ENCODE data around the gene PDSS2. TPM values are rescaled to one million over a fixed set of nuclear protein-coding genes. Genes with fewer than 3 reads are reported as not detected.

The PDSS2 gene
- total RNA-seq, 2 donors from 2014 or later, result 8.2 to 13.7 TPM

- H3K9me3 Mint-ChIP-seq, result no peaks in the 10 kb centered on the region
- H3K36me3 Mint-ChIP-seq (ENCODE audit: low read depth), result no peaks in the 10 kb centered on the region
- Histone ChIP-seq H3K27me3 (ENCODE audit: control insufficient read depth, insufficient read depth, low read length, poor library complexity, severe bottlenecking) (no peaks in the 10 kb centered on the region), H3K27ac (ENCODE audit: low read depth, low read length) (no peak overlapping the region), H3K4me3 (ENCODE audit: low read length) (peak overlapping the region; percentile 99), H3K36me3 (ENCODE audit: control insufficient read depth, insufficient read depth, low read length) (no peaks in the 10 kb centered on the region), H3K9ac (ENCODE audit: extremely low read depth, low read length, poor library complexity, severe bottlenecking) (no peak overlapping the region), H3K4me1 (ENCODE audit: control insufficient read depth, insufficient read depth, low read length) (no peaks in the 10 kb centered on the region), H3K9me3 (ENCODE audit: control insufficient read depth, low read length) (no peaks in the 10 kb centered on the region)
- peak overlapping the region; percentile 95 for H3K4me3 Mint-ChIP-seq
- H3K4me1 Mint-ChIP-seq, result peaks cover 4% of the 10 kb centered on the region
- no peak for TF ChIP-seq CTCF (conservative IDR thresholded peaks at IDR 0.05)
- no peaks in the 10 kb centered on the region for H3K27me3 Mint-ChIP-seq (ENCODE audit: insufficient read depth)
- whole genome bisulfite sequencing, 2 experiments (ENCODE audit: insufficient coverage in 1 of 2, insufficient read length in 1 of 2), result 27 to 46% methylated on average over 11 to 22 of the region's 22 CpGs
- peak overlapping the region; percentile 84 for H3K27ac Mint-ChIP-seq
- DNase-seq, result no peak
Measured at GRCh38 chr6:107460083-107460631, 793 bp upstream of the PDSS2 start.

DNA sequence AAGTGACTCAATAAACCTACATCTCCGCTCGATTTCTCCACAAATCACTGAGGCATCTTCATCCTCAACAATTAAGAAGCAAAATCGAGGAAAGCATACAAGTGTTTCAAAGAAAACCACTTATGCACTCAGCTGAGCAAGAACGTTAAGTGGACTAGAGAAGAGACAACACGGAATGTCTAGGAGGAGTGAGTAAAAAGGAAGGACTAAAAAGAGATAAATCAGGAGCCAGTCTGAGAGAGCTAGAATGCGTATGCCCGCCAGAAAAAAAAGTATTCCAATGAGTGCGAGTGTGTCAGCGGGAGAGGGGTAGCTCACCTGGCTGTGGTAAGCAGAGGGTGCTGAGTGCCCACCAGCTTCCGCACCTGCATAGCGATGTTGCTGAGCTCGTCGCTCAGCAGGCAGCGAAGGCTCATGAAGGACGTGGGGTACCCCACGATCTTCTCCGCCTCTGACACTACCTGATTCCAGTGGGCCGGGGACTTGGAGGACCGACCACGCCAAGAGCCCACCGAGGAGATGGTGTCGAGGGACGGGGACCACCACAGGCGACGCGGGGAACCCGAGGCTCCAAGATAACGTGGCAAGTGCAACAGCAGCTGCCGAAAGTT lies 587 bp downstream of the PDSS2 start:
- peak overlapping the region; percentile 99 for H3K4me3 ChIP-seq (ENCODE audit: low read length)
- H3K36me3 Mint-ChIP-seq (ENCODE audit: low read depth), result no peaks in the 10 kb centered on the region
- peak overlapping the region; percentile 74 for H3K27ac ChIP-seq (ENCODE audit: low read depth, low read length)
- no peak for DNase-seq
- no peaks in the 10 kb centered on the region for H3K9me3 Mint-ChIP-seq
- H3K4me3 Mint-ChIP-seq, result peak overlapping the region; percentile 95
- WGBS, 2 experiments (ENCODE audit: insufficient coverage in 1 of 2, insufficient read length in 1 of 2), result 1 to 4% methylated on average over 14 to 29 of the region's 29 CpGs
- no peaks in the 10 kb centered on the region for H3K9me3 ChIP-seq (ENCODE audit: control insufficient read depth, low read length)
- no peaks in the 10 kb centered on the region for H3K27me3 Mint-ChIP-seq (ENCODE audit: insufficient read depth)
- H3K36me3 ChIP-seq (ENCODE audit: control insufficient read depth, insufficient read depth, low read length), result no peaks in the 10 kb centered on the region
- H3K27ac Mint-ChIP-seq, result peak overlapping the region; percentile 96
- H3K27me3 ChIP-seq (ENCODE audit: control insufficient read depth, insufficient read depth, low read length, poor library complexity, severe bottlenecking), result no peaks in the 10 kb centered on the region
- TF ChIP-seq CTCF (conservative IDR thresholded peaks at IDR 0.05), result no peak
- no peaks in the 10 kb centered on the region for H3K4me1 ChIP-seq (ENCODE audit: control insufficient read depth, insufficient read depth, low read length)
- H3K4me1 Mint-ChIP-seq, result peaks cover 4% of the 10 kb centered on the region
- H3K9ac ChIP-seq (ENCODE audit: extremely low read depth, low read length, poor library complexity, severe bottlenecking), result peak overlapping the region; percentile 84

DNA sequence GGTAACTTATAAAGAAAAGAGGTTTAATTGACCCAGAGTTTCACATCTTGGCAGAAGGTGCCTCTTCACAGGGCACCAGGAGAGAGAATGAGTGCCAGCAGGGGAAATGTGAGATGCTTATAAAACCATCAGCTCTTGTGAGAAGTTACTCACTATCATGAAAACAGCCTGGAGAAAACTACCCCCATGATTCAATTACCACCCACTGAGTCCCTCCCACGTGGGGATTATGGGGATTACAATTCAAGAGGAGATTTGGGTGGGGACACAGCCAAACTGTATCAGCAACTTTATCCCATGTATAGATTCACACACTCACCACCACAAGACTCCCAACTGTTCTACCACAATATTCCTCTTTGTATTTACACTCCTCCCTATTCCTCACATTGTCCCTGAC lies 10.6 kb downstream of the PDSS2 start:
- 64% methylated on average over 1 of the region's 1 CpG; no CpG with 5 or more reads in 1 of the 2 experiments for WGBS, 2 experiments (ENCODE audit: insufficient coverage in 1 of 2, insufficient read length in 1 of 2)
- no peak for DNase-seq

More for the DNA sequence above, 10.6 kb downstream of the PDSS2 start:
- Histone ChIP-seq H3K4me1 (ENCODE audit: control insufficient read depth, insufficient read depth, low read length) (no peaks in the 10 kb centered on the region), H3K9me3 (ENCODE audit: control insufficient read depth, low read length) (peaks cover 43% of the 10 kb centered on the region), H3K27me3 (ENCODE audit: control insufficient read depth, insufficient read depth, low read length, poor library complexity, severe bottlenecking) (no peaks in the 10 kb centered on the region), H3K9ac (ENCODE audit: extremely low read depth, low read length, poor library complexity, severe bottlenecking) (no peak overlapping the region), H3K27ac (ENCODE audit: low read depth, low read length) (no peak overlapping the region), H3K36me3 (ENCODE audit: control insufficient read depth, insufficient read depth, low read length) (no peaks in the 10 kb centered on the region), H3K4me3 (ENCODE audit: low read length) (no peak overlapping the region)
- TF ChIP-seq CTCF (conservative IDR thresholded peaks at IDR 0.05), result no peak
- no peak overlapping the region for H3K4me3 Mint-ChIP-seq
- H3K9me3 Mint-ChIP-seq, result peaks cover 50% of the 10 kb centered on the region
- H3K27ac Mint-ChIP-seq, result no peak overlapping the region
- peaks cover 42% of the 10 kb centered on the region for H3K36me3 Mint-ChIP-seq (ENCODE audit: low read depth)
- H3K4me1 Mint-ChIP-seq, result no peaks in the 10 kb centered on the region
- no peaks in the 10 kb centered on the region for H3K27me3 Mint-ChIP-seq (ENCODE audit: insufficient read depth)
